HCT116 (cell line): ENCODE measurements around the gene VRTN. TPM values are rescaled to one million over a fixed set of nuclear protein-coding genes. Genes with fewer than 3 reads are reported as not detected.

Experiments used
- ATAC-seq: fragments of 200-7000 bp; cut with Tn5 transposase; 2 replicates; pipeline ENCODE4 v1.9.1; 2020; ENCODE audit warnings: mild to moderate bottlenecking, moderate library complexity
- BruUV-seq: library from RNA; stranded (reverse); fragments of 400-500 nt; replicated peaks from 2 replicates; lab custom pipeline; 2021; lab: Mats Ljungman, UMichigan
- CTCF ChIA-PET: fragments of 300-600 bp; sonication (Branson Sonifier 250); formaldehyde crosslinking; loops from one replicate; lab custom pipeline; 2021; ENCODE audit warnings: antibody characterized with exemption; lab: Charles Lee
- POLR2A ChIA-PET: fragments of 300-600, 350-600 bp; sonication (Branson Sonifier 250); formaldehyde crosslinking; loops from one replicate; lab custom pipeline; 2021; ENCODE audit warnings: antibody characterized with exemption; lab: Charles Lee
- RAD21 ChIA-PET, 2 experiments: fragments of 300-600 bp; sonication (Branson Sonifier 250); formaldehyde crosslinking; loops; one replicate each; lab custom pipeline; 2023; ENCODE audit warnings: low total read pairs in 2 of 2; ENCODE audit not compliant: uncharacterized antibody in 2 of 2, unreplicated experiment in 2 of 2, low non-redundant PET in 1 of 2; lab: Charles Lee
- DNase-seq: peaks from one replicate; pipeline ENCODE4 v3.0.0-alpha.2; 2010; ENCODE audit warnings: low read depth, low spot score
- H2AFZ ChIP-seq: fragments of 200-600 bp; shearing (Covaris generic), sonication (generic); 2 replicates; pipeline ENCODE4 v1.6.1; 2017; ENCODE audit warnings: low read depth, mixed run types, mixed read lengths, antibody characterized with exemption, low read length; ENCODE audit not compliant: poor library complexity, severe bottlenecking
- H3K27ac ChIP-seq: 2 replicates; pipeline ENCODE4 v1.5.1; 2012; ENCODE audit warnings: low read depth, low read length
- H3K27me3 ChIP-seq: fragments of 200-600 bp; sonication (generic); 2 replicates; pipeline ENCODE4 v1.6.1; 2016; ENCODE audit warnings: mixed run types, low read length, mixed read lengths; ENCODE audit not compliant: insufficient read depth
- H3K36me3 ChIP-seq, 2 experiments: fragments of 200-500 bp in 1 of 2; fragments of 200-600 bp in 1 of 2; sonication (Bioruptor generic) in 1 of 2; sonication (generic) in 1 of 2; 2 replicates each; pipeline versions ENCODE4 v1.5.1 to v1.6.1; 2014 to 2016; ENCODE audit warnings: low read length in 2 of 2, inconsistent platforms in 1 of 2, mixed read lengths in 1 of 2, mixed run types in 1 of 2; ENCODE audit not compliant: insufficient read depth in 2 of 2, control insufficient read depth in 1 of 2
- H3K4me1 ChIP-seq, 2 experiments: fragments of 200-600 bp in 1 of 2; sonication (generic) in 1 of 2; 2 replicates each; pipeline versions ENCODE4 v1.5.1 to v1.6.1; 2012 to 2017; ENCODE audit warnings: low read length in 2 of 2, inconsistent platforms in 1 of 2, mild to moderate bottlenecking in 1 of 2, mixed read lengths in 1 of 2, mixed run types in 1 of 2, moderate library complexity in 1 of 2; ENCODE audit not compliant: insufficient read depth in 2 of 2, control insufficient read depth in 1 of 2
- H3K4me2 ChIP-seq: fragments of 200-600 bp; sonication (generic); 2 replicates; pipeline ENCODE4 v1.6.1; 2017; ENCODE audit warnings: mixed run types, low read length, mixed read lengths
- H3K4me3 ChIP-seq, 2 experiments: fragments of 200-600 bp in 1 of 2; sonication (generic) in 1 of 2; replicated peaks in 1 of 2; 2 replicates each; pipeline ENCODE4 v1.5.1; 2011 to 2016; ENCODE audit warnings: low read length in 2 of 2, control low read depth in 1 of 2, low read depth in 1 of 2, mild to moderate bottlenecking in 1 of 2, mixed read lengths in 1 of 2, mixed run types in 1 of 2
- H3K79me2 ChIP-seq: fragments of 200-600 bp; sonication (generic); 2 replicates; pipeline ENCODE4 v1.6.1; 2017; ENCODE audit warnings: mild to moderate bottlenecking, mixed run types, low read length, moderate library complexity, mixed read lengths; ENCODE audit not compliant: insufficient read depth
- H3K9ac ChIP-seq: fragments of 200-600 bp; sonication (generic); 2 replicates; pipeline ENCODE4 v1.6.1; 2016; ENCODE audit warnings: low read length, mixed read lengths
- H3K9me2 ChIP-seq: fragments of 200-600 bp; sonication (generic), shearing (Covaris generic); 2 replicates; pipeline ENCODE4 v1.6.1; 2017; ENCODE audit warnings: mixed run types, mild to moderate bottlenecking, moderate library complexity; ENCODE audit not compliant: insufficient read depth
- H3K9me3 ChIP-seq, 2 experiments: fragments of 200-500 bp in 1 of 2; fragments of 200-600 bp in 1 of 2; sonication (Bioruptor generic) in 1 of 2; sonication (generic) in 1 of 2; 2 replicates each; pipeline ENCODE4 v1.6.1; 2014 to 2017; ENCODE audit warnings: low read length in 2 of 2, mixed read lengths in 2 of 2, inconsistent platforms in 1 of 2, low read depth in 1 of 2, mild to moderate bottlenecking in 1 of 2, mixed run types in 1 of 2, moderate library complexity in 1 of 2; ENCODE audit not compliant: control insufficient read depth in 1 of 2, insufficient read depth in 1 of 2
- H4K20me1 ChIP-seq: fragments of 200-600 bp; sonication (generic), shearing (Covaris generic); 2 replicates; pipeline ENCODE4 v1.6.1; 2017; ENCODE audit warnings: mixed run types, mild to moderate bottlenecking, moderate library complexity; ENCODE audit not compliant: insufficient read depth
- CBX3 ChIP-seq: IDR thresholded peaks from 2 replicates; pipeline ENCODE4 v1.6.1; 2012; ENCODE audit warnings: low read depth
- EGR1 ChIP-seq: IDR thresholded peaks from 2 replicates; pipeline ENCODE4 v1.6.1; 2012; ENCODE audit warnings: low read depth
- ELF1 ChIP-seq: IDR thresholded peaks from 2 replicates; pipeline ENCODE4 v1.6.1; 2012; ENCODE audit warnings: low read depth, borderline replicate concordance
- FOSL1 ChIP-seq: IDR thresholded peaks from 2 replicates; pipeline ENCODE4 v1.6.1; 2012; ENCODE audit warnings: low read depth
- POLR2A ChIP-seq: IDR thresholded peaks from 2 replicates; pipeline ENCODE4 v1.7.0; 2011; ENCODE audit warnings: borderline replicate concordance; ENCODE audit not compliant: insufficient read depth, insufficient read length; ENCODE audit errors: extremely low read depth
- RAD21 ChIP-seq: IDR thresholded peaks from 2 replicates; pipeline ENCODE4 v1.6.1; 2012; ENCODE audit warnings: low read depth, mild to moderate bottlenecking
- SP1 ChIP-seq: IDR thresholded peaks from 2 replicates; pipeline ENCODE4 v1.6.1; 2012; ENCODE audit warnings: low read depth
- SRF ChIP-seq: IDR thresholded peaks from 2 replicates; pipeline ENCODE4 v1.6.1; 2012; ENCODE audit warnings: low read depth
- YY1 ChIP-seq: IDR thresholded peaks from 2 replicates; pipeline ENCODE4 v1.6.1; 2011; ENCODE audit warnings: low read length, low read depth, moderate library complexity, mild to moderate bottlenecking; ENCODE audit not compliant: insufficient replicate concordance; ENCODE audit errors: extremely low read depth
- ZFX ChIP-seq: fragments of 450-650 bp; IDR thresholded peaks from 2 replicates; pipeline ENCODE4 v1.6.1; 2017
- ZNF274 ChIP-seq: fragments of 200-500 bp; sonication (Bioruptor generic); IDR thresholded peaks from 2 replicates; pipeline ENCODE4 v1.6.1; 2014; ENCODE audit warnings: mild to moderate bottlenecking, low read depth, low read length, inconsistent platforms
- intact Hi-C: fragments of 100-400 bp; cut with micrococcal nuclease; formaldehyde crosslinking; loops from 2 replicates; pipeline ENCODE4 v1.10.0; 2022
- total RNA-seq: library from RNA; stranded (reverse); gene quantifications from one replicate; pipeline ENCODE4 v1.2.1, GENCODE V29; 2021; ENCODE audit not compliant: unreplicated experiment
- TF ChIP-seq, protein P1 (sequence below): IDR thresholded peaks from 2 replicates; pipeline ENCODE4 v1.6.1; 2012
- TF ChIP-seq, protein P2 (sequence below): IDR thresholded peaks from 2 replicates; pipeline ENCODE4 v1.6.1; 2012
- TF ChIP-seq, protein P3 (sequence below), 3 experiments: fragments of 200-600 bp in 1 of 3; sonication (generic) in 1 of 3; IDR thresholded peaks in 2 of 3; conservative IDR thresholded peaks in 1 of 3; 2 replicates each; pipeline ENCODE4 v1.5.1; 2012 to 2017; ENCODE audit warnings: low read depth in 2 of 3, low read length in 2 of 3, antibody characterized with exemption in 1 of 3, borderline replicate concordance in 1 of 3, control low read depth in 1 of 3, mild to moderate bottlenecking in 1 of 3, mixed read lengths in 1 of 3, mixed run types in 1 of 3, moderate library complexity in 1 of 3; ENCODE audit not compliant: insufficient read depth in 1 of 3
- TF ChIP-seq, protein P4 (sequence below): IDR thresholded peaks from 2 replicates; pipeline ENCODE4 v1.6.1; 2012; ENCODE audit warnings: low read depth

Gene VRTN
- total RNA-seq, 1 experiment from 2014 or later: 0.10 TPM

DNA sequence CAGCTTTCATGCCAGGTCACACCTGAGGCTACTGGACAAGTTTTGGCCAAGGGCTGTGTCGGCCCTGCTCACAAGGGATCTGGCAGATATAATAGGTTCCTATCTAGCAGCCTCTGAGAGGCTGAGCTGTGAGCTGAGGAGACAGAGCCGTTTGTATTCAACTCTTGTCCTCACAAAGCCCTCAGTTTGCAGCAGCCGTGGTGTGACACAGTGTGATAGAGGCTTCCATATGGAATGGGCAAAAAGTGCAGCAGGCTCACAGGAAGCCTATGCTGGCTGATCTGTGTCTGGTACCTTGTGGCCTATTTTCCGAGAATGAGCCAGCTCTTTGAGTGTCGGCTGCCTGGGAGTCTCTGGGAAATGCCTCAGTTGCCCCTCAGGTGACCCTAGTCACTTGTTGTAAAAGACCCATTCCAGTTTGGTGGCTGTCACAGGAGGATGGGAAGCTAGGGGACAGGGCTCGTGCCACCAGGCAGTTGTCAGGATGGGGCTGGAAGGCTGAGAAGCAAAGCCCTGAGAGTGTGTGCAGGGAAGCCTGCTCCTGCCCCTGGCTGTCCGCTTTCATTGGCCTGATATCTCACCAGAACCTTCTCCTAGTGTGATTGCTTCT lies 16.1 kb downstream of the VRTN start:
- ATAC-seq: no peak
- RAD21 ChIA-PET: no interaction called here
- no peaks in the 10 kb centered on the region for H3K9me2 ChIP-seq
- no peak overlapping the region for H2AFZ ChIP-seq
- H3K4me3 ChIP-seq: no peak overlapping the region
- no peaks in the 10 kb centered on the region for H3K27me3 ChIP-seq
- no peaks in the 10 kb centered on the region for H3K9me3 ChIP-seq
- no peak overlapping the region for H3K4me2 ChIP-seq
- BruUV-seq: no TSS peak
- H3K36me3 ChIP-seq: no peaks in the 10 kb centered on the region
- H3K9ac ChIP-seq: no peak overlapping the region
- DNase-seq: no peak
- H3K27ac ChIP-seq: no peak overlapping the region
- no peaks in the 10 kb centered on the region for H4K20me1 ChIP-seq
- intact Hi-C loops: loop anchor here (5.0 kb wide), 1 partner anchor 438 kb away; no protein-coding TSS in a partner anchor
- CTCF ChIA-PET: interaction anchor here (1.3 kb wide), 1 partner anchor 115 kb away, joined by 5 read pairs; no protein-coding TSS in a partner anchor
- H3K79me2 ChIP-seq: no peaks in the 10 kb centered on the region
- POLR2A ChIA-PET: no interaction called here
- TF ChIP-seq RAD21 (no peak), POLR2A (no peak), SRF (no peak), FOSL1 (no peak)
- TF ChIP-seq, protein P1, sequence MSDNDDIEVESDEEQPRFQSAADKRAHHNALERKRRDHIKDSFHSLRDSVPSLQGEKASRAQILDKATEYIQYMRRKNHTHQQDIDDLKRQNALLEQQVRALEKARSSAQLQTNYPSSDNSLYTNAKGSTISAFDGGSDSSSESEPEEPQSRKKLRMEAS: no peak
- peaks cover 2 to 5% of the 10 kb centered on the region in 2 experiments; a peak in 3 of 4 replicates for H3K4me1 ChIP-seq

DNA sequence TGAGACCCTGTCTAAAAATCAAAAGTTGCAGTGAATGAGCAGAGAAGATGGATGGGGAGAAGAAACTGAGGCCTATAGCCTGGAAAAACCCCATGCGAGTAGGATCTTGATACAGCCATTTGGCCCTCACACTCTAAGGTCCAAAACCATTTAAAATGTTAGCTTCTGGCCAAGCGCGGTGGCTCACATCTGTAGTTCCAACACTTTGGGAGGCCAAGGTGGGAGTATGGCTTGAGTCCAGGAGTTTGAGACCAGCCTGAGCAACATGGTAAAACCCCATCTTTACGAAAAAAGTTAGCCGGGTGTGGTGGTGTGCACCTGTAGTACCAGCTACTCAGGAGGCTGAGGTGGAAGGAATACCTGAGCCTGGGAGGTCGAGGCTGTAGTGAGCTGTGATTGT lies 19.8 kb downstream of the VRTN start:
- DNase-seq (no peak), ATAC-seq (no peak)
- H2AFZ ChIP-seq: no peak overlapping the region
- H3K36me3 ChIP-seq: no peaks in the 10 kb centered on the region
- H4K20me1 ChIP-seq: no peaks in the 10 kb centered on the region
- intact Hi-C loops: no loop called here
- BruUV-seq: no TSS peak
- no peaks in the 10 kb centered on the region for H3K9me2 ChIP-seq
- H3K27ac ChIP-seq: no peak overlapping the region
- H3K4me3 ChIP-seq: no peak overlapping the region
- H3K9me3 ChIP-seq: no peaks in the 10 kb centered on the region
- H3K4me2 ChIP-seq: no peak overlapping the region
- no peaks in the 10 kb centered on the region for H3K79me2 ChIP-seq
- ChIA-PET RAD21 (no interaction called here), POLR2A (no interaction called here), CTCF (interaction anchor here (2.3 kb wide), 1 partner anchor 111 kb away, joined by 6 read pairs; no protein-coding TSS in a partner anchor)
- no peaks in the 10 kb centered on the region for H3K27me3 ChIP-seq
- H3K9ac ChIP-seq: no peak overlapping the region
- no peaks in the 10 kb centered on the region for H3K4me1 ChIP-seq
- no peak for TF ChIP-seq RAD21
- TF ChIP-seq ZNF274: no peak
- TF ChIP-seq EGR1: no peak
- TF ChIP-seq, protein P2, sequence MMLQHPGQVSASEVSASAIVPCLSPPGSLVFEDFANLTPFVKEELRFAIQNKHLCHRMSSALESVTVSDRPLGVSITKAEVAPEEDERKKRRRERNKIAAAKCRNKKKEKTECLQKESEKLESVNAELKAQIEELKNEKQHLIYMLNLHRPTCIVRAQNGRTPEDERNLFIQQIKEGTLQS: no peak
- no peak for TF ChIP-seq SP1
- no peak for TF ChIP-seq CBX3
- TF ChIP-seq ZFX: no peak
- no peak for TF ChIP-seq ELF1
- TF ChIP-seq YY1: no peak
- no peak for TF ChIP-seq FOSL1
- TF ChIP-seq, protein P3, sequence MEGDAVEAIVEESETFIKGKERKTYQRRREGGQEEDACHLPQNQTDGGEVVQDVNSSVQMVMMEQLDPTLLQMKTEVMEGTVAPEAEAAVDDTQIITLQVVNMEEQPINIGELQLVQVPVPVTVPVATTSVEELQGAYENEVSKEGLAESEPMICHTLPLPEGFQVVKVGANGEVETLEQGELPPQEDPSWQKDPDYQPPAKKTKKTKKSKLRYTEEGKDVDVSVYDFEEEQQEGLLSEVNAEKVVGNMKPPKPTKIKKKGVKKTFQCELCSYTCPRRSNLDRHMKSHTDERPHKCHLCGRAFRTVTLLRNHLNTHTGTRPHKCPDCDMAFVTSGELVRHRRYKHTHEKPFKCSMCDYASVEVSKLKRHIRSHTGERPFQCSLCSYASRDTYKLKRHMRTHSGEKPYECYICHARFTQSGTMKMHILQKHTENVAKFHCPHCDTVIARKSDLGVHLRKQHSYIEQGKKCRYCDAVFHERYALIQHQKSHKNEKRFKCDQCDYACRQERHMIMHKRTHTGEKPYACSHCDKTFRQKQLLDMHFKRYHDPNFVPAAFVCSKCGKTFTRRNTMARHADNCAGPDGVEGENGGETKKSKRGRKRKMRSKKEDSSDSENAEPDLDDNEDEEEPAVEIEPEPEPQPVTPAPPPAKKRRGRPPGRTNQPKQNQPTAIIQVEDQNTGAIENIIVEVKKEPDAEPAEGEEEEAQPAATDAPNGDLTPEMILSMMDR (IDR thresholded peaks at IDR 0.05 in 2 of 3, conservative IDR thresholded peaks at IDR 0.05 in 1 of 3; ENCODE audit: borderline replicate concordance in 1 of 3, insufficient read depth in 1 of 3, low read depth in 2 of 3, low read length in 2 of 3): no peak
- TF ChIP-seq, protein P4, sequence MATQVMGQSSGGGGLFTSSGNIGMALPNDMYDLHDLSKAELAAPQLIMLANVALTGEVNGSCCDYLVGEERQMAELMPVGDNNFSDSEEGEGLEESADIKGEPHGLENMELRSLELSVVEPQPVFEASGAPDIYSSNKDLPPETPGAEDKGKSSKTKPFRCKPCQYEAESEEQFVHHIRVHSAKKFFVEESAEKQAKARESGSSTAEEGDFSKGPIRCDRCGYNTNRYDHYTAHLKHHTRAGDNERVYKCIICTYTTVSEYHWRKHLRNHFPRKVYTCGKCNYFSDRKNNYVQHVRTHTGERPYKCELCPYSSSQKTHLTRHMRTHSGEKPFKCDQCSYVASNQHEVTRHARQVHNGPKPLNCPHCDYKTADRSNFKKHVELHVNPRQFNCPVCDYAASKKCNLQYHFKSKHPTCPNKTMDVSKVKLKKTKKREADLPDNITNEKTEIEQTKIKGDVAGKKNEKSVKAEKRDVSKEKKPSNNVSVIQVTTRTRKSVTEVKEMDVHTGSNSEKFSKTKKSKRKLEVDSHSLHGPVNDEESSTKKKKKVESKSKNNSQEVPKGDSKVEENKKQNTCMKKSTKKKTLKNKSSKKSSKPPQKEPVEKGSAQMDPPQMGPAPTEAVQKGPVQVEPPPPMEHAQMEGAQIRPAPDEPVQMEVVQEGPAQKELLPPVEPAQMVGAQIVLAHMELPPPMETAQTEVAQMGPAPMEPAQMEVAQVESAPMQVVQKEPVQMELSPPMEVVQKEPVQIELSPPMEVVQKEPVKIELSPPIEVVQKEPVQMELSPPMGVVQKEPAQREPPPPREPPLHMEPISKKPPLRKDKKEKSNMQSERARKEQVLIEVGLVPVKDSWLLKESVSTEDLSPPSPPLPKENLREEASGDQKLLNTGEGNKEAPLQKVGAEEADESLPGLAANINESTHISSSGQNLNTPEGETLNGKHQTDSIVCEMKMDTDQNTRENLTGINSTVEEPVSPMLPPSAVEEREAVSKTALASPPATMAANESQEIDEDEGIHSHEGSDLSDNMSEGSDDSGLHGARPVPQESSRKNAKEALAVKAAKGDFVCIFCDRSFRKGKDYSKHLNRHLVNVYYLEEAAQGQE: no peak
